Neural progenitor cell (in vitro differentiated cells): Measurements from ENCODE around the gene ADGRD1. TPM values are rescaled to one million over a fixed set of nuclear protein-coding genes. Genes with fewer than 3 reads are reported as not detected.

ENCODE experiments used
- DNase-seq: peaks from one replicate; pipeline ENCODE4 v3.0.0-alpha.2; 2016; ENCODE audit warnings: low spot score
- H2AFZ ChIP-seq: fragments of 200-600 bp; sonication (generic); replicated peaks from 2 replicates; pipeline ENCODE4 v1.6.1; 2016; ENCODE audit warnings: antibody characterized with exemption
- H3F3A ChIP-seq: fragments of 200-600 bp; sonication (generic); 2 replicates; pipeline ENCODE4 v1.6.1; 2016; ENCODE audit warnings: antibody characterized with exemption, low read depth
- H3K27ac ChIP-seq: fragments of 200-600 bp; sonication (generic); 2 replicates; pipeline ENCODE4 v1.5.1; 2016; ENCODE audit warnings: mild to moderate bottlenecking
- H3K27me3 ChIP-seq: fragments of 200-600 bp; sonication (generic); 2 replicates; pipeline ENCODE4 v1.6.1; 2016; ENCODE audit warnings: mild to moderate bottlenecking, moderate library complexity
- H3K36me3 ChIP-seq: fragments of 200-600 bp; sonication (generic); 2 replicates; pipeline ENCODE4 v1.5.1; 2016
- H3K4me1 ChIP-seq: fragments of 200-600 bp; sonication (generic); 2 replicates; pipeline ENCODE4 v1.6.1; 2016; ENCODE audit warnings: mixed run types
- H3K4me2 ChIP-seq: fragments of 200-600 bp; sonication (generic); 2 replicates; pipeline ENCODE4 v1.6.1; 2016
- H3K4me3 ChIP-seq: fragments of 200-600 bp; sonication (generic); 2 replicates; pipeline ENCODE4 v1.5.1; 2016
- H3K79me2 ChIP-seq: fragments of 200-600 bp; sonication (generic); 2 replicates; pipeline ENCODE4 v1.6.1; 2016; ENCODE audit warnings: low read depth
- H3K9ac ChIP-seq: fragments of 200-600 bp; sonication (generic); 2 replicates; pipeline ENCODE4 v1.6.1; 2016
- H3K9me3 ChIP-seq: fragments of 200-600 bp; sonication (generic); 2 replicates; pipeline ENCODE4 v1.5.1; 2016; ENCODE audit warnings: low read depth
- H4K20me1 ChIP-seq: fragments of 200-600 bp; sonication (generic); 2 replicates; pipeline ENCODE4 v1.6.1; 2016; ENCODE audit warnings: low read depth
- H3K27ac Mint-ChIP-seq: 3 replicates; pipeline ENCODE4 v1.8.0; 2021; ENCODE audit warnings: mixed read lengths
- H3K27me3 Mint-ChIP-seq: 2 replicates; pipeline ENCODE4 v1.8.0; 2022; ENCODE audit warnings: low read depth, mild to moderate bottlenecking, inconsistent platforms, moderate library complexity, mixed read lengths; ENCODE audit not compliant: insufficient read depth
- H3K36me3 Mint-ChIP-seq: 3 replicates; pipeline ENCODE4 v1.8.0; 2021; ENCODE audit warnings: mixed read lengths
- H3K4me1 Mint-ChIP-seq: 3 replicates; pipeline ENCODE4 v1.8.0; 2021; ENCODE audit warnings: mixed read lengths
- H3K4me3 Mint-ChIP-seq: 3 replicates; pipeline ENCODE4 v1.8.0; 2021; ENCODE audit warnings: mild to moderate bottlenecking, moderate library complexity, mixed read lengths
- H3K9me3 Mint-ChIP-seq: 3 replicates; pipeline ENCODE4 v1.8.0; 2020; ENCODE audit warnings: mixed read lengths
- EZH2 ChIP-seq: fragments of 200-600 bp; sonication (generic); IDR thresholded peaks from 2 replicates; pipeline ENCODE4 v1.6.1; 2017; ENCODE audit warnings: antibody characterized with exemption, mild to moderate bottlenecking, moderate library complexity
- EZH2phosphoT487 ChIP-seq: fragments of 200-600 bp; sonication (generic); IDR thresholded peaks from 2 replicates; pipeline ENCODE4 v1.6.1; 2017; ENCODE audit warnings: antibody characterized with exemption
- total RNA-seq: library from RNA; depleted of rRNA; stranded (reverse); fragments of >200 nt; gene quantifications from 2 replicates; pipeline ENCODE4 v1.2.3, GENCODE V29; 2015; ENCODE audit warnings: low replicate concordance
- TF ChIP-seq, protein P1 (sequence below): fragments of 200-600 bp; sonication (generic); IDR thresholded peaks from 2 replicates; pipeline ENCODE4 v1.5.1; 2017; ENCODE audit warnings: antibody characterized with exemption, mild to moderate bottlenecking

Gene ADGRD1
- total RNA-seq, 1 donor from 2014 or later = not detected

DNA sequence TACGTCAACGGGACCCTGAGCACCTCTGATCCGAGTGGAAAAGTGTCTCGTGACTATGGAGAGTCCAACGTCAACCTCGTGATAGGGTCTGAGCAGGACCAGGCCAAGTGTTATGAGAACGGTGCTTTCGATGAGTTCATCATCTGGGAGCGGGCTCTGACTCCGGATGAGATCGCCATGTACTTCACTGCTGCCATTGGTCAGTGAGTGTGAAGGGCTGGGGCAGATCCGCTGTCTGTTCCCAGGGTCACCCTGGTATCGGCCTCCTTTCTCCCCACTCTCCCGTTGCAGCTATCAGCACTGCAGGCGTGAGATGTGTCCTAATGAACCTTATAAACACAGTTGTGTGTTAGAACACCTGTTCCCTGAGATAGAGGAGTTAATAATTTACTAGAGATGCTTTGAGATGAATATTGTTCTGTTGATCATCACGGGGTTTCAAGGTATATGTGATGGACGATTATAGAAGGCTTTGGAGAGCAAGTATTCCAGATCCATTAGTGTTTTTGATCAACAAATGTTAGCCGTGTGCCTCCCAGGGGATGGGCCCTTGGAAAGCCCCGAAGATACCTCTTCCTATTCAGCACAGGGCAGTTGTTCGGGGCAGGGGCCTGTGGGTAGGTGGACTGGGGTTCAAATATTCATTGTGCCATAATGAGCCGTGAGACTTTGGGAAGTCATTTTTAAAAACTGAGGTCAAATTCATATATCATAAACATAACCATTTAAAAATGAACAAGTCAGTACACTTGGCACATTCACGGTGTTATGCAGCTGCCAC is 33.6 kb downstream of the ADGRD1 start:
- no peaks in the 10 kb centered on the region for H3K36me3 Mint-ChIP-seq
- TF ChIP-seq EZH2 = no peak
- TF ChIP-seq EZH2phosphoT487 = no peak
- TF ChIP-seq, protein P1, sequence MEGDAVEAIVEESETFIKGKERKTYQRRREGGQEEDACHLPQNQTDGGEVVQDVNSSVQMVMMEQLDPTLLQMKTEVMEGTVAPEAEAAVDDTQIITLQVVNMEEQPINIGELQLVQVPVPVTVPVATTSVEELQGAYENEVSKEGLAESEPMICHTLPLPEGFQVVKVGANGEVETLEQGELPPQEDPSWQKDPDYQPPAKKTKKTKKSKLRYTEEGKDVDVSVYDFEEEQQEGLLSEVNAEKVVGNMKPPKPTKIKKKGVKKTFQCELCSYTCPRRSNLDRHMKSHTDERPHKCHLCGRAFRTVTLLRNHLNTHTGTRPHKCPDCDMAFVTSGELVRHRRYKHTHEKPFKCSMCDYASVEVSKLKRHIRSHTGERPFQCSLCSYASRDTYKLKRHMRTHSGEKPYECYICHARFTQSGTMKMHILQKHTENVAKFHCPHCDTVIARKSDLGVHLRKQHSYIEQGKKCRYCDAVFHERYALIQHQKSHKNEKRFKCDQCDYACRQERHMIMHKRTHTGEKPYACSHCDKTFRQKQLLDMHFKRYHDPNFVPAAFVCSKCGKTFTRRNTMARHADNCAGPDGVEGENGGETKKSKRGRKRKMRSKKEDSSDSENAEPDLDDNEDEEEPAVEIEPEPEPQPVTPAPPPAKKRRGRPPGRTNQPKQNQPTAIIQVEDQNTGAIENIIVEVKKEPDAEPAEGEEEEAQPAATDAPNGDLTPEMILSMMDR = no peak

GRCh38 chr12:130988261-130988660 is 34.6 kb downstream of the ADGRD1 start:
- H3K9ac ChIP-seq = no peak overlapping the region

More for the DNA sequence above, 33.6 kb downstream of the ADGRD1 start:
- Histone ChIP-seq H3K9me3 (no peaks in the 10 kb centered on the region), H3F3A (no peaks in the 10 kb centered on the region), H3K79me2 (no peaks in the 10 kb centered on the region), H3K4me2 (no peak overlapping the region), H3K9ac (no peak overlapping the region), H3K27ac (no peak overlapping the region), H3K36me3 (no peaks in the 10 kb centered on the region), H3K4me1 (peaks cover 9% of the 10 kb centered on the region), H3K27me3 (no peaks in the 10 kb centered on the region), H3K4me3 (no peak overlapping the region), H4K20me1 (no peaks in the 10 kb centered on the region), H2AFZ (no peak overlapping the region)
- H3K4me3 Mint-ChIP-seq = no peak overlapping the region
- DNase-seq = no peak
- H3K4me1 Mint-ChIP-seq = peaks cover 11% of the 10 kb centered on the region
- no peaks in the 10 kb centered on the region for H3K9me3 Mint-ChIP-seq
- H3K27me3 Mint-ChIP-seq = peaks cover 12% of the 10 kb centered on the region
- H3K27ac Mint-ChIP-seq = no peak overlapping the region

GRCh38 chr12:130988751-130989150 is 35.0 kb downstream of the ADGRD1 start:
- Histone ChIP-seq H3K79me2 (no peaks in the 10 kb centered on the region), H3K27me3 (no peaks in the 10 kb centered on the region), H3K9me3 (no peaks in the 10 kb centered on the region), H3K36me3 (no peaks in the 10 kb centered on the region), H3K4me1 (peaks cover 9% of the 10 kb centered on the region), H3K9ac (no peak overlapping the region), H3K4me3 (no peak overlapping the region), H4K20me1 (no peaks in the 10 kb centered on the region), H3K4me2 (no peak overlapping the region), H3F3A (no peaks in the 10 kb centered on the region), H2AFZ (no peak overlapping the region), H3K27ac (no peak overlapping the region)
- no peak for DNase-seq
- H3K27ac Mint-ChIP-seq = no peak overlapping the region
- no peaks in the 10 kb centered on the region for H3K36me3 Mint-ChIP-seq
- TF ChIP-seq EZH2 (no peak), EZH2phosphoT487 (no peak)
- TF ChIP-seq, protein P1 = no peak
- H3K27me3 Mint-ChIP-seq = peaks cover 14% of the 10 kb centered on the region
- peaks cover 6% of the 10 kb centered on the region for H3K4me1 Mint-ChIP-seq
- H3K4me3 Mint-ChIP-seq = no peak overlapping the region
- H3K9me3 Mint-ChIP-seq = no peaks in the 10 kb centered on the region

More at GRCh38 chr12:130988261-130988660, 34.6 kb downstream of the ADGRD1 start:
- H3K4me1 Mint-ChIP-seq = peaks cover 11% of the 10 kb centered on the region
- no peaks in the 10 kb centered on the region for H3K9me3 Mint-ChIP-seq
- Histone ChIP-seq H3F3A (no peaks in the 10 kb centered on the region), H3K27me3 (no peaks in the 10 kb centered on the region), H2AFZ (no peak overlapping the region), H3K4me1 (peaks cover 9% of the 10 kb centered on the region), H3K79me2 (no peaks in the 10 kb centered on the region), H3K4me3 (no peak overlapping the region), H4K20me1 (no peaks in the 10 kb centered on the region), H3K36me3 (no peaks in the 10 kb centered on the region), H3K4me2 (no peak overlapping the region), H3K27ac (no peak overlapping the region), H3K9me3 (no peaks in the 10 kb centered on the region)
- TF ChIP-seq EZH2 (no peak), EZH2phosphoT487 (no peak)
- TF ChIP-seq, protein P1 = no peak
- no peak for DNase-seq
- H3K27me3 Mint-ChIP-seq = peaks cover 15% of the 10 kb centered on the region
- H3K27ac Mint-ChIP-seq = no peak overlapping the region
- H3K36me3 Mint-ChIP-seq = no peaks in the 10 kb centered on the region
- no peak overlapping the region for H3K4me3 Mint-ChIP-seq
